RPMI8226 (cell line): ENCODE measurements around the gene GABRQ.
"Not testable (repeated sequence)": the region's sequence is repeated elsewhere in the genome, so short reads cannot be mapped to it uniquely, and the experiment has no call there.

Experiments
- DNase-seq: peaks from one replicate; pipeline ENCODE4 v3.0.0-alpha.2; 2015

GABRQ gene

GRCh38 chrX:152663086-152663485 lies 25.4 kb downstream of the GABRQ start:
- DNase-seq: no peak

- no peak for DNase-seq
Measured at GRCh38 chrX:152674135-152674534, 36.4 kb downstream of the GABRQ start.

DNA sequence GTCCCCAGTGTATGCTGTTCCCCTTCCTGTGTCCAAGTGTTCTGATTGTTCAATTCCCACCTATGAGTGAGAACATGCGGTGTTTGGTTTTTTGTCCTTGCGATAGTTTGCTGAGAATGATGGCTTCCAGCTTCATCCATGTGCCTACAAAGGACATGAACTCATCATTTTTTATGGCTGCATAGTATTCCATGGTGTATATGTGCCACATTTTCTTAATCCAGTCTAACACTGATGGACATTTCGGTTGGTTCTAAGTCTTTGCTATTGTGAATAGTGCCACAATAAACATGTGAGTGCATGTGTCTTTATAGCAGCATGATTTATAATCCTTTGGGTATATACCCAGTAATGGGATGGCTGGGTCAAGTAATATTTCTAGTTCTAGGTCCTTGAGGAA lies 37.0 kb downstream of the GABRQ start:
- not testable (repeated sequence) for DNase-seq

- not testable (repeated sequence) for DNase-seq
Measured at GRCh38 chrX:152681012-152681411, 43.3 kb downstream of the GABRQ start.

- not testable (repeated sequence) for DNase-seq
Measured at GRCh38 chrX:152697952-152698931, 60.5 kb downstream of the GABRQ start, which contains the start of gene MAGEA3. Gene MAGEA3, plus strand, starts transcription at chrX:152698794. Its CDS starts 2,039 bp downstream, at chrX:152700833.

GRCh38 chrX:152700390-152700789 lies 62.7 kb downstream of the GABRQ start:
- DNase-seq: peak; percentile 4

DNA sequence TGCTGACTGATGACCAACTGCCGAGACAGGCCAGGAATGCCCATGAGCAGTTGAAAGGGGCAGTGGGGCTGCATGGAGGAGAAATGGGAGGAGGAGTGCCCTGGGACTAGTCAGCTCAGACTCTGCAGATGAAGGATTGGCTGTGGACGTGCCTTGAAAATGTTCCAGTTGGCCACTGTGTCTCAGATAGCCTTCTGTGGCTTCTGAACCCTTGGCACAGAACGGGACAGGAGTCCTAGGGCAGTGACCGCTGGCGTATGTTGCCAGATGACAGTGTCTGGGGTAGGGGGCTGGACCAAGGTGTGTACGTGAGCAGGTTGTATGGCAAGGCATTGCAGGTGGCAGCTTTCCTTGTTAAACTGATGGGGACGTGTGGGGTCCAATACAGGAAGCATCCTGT lies 68.8 kb downstream of the GABRQ start:
- DNase-seq: not testable (repeated sequence)
